ENCODE results near the gene FXYD1.

FXYD1 gene

DNA sequence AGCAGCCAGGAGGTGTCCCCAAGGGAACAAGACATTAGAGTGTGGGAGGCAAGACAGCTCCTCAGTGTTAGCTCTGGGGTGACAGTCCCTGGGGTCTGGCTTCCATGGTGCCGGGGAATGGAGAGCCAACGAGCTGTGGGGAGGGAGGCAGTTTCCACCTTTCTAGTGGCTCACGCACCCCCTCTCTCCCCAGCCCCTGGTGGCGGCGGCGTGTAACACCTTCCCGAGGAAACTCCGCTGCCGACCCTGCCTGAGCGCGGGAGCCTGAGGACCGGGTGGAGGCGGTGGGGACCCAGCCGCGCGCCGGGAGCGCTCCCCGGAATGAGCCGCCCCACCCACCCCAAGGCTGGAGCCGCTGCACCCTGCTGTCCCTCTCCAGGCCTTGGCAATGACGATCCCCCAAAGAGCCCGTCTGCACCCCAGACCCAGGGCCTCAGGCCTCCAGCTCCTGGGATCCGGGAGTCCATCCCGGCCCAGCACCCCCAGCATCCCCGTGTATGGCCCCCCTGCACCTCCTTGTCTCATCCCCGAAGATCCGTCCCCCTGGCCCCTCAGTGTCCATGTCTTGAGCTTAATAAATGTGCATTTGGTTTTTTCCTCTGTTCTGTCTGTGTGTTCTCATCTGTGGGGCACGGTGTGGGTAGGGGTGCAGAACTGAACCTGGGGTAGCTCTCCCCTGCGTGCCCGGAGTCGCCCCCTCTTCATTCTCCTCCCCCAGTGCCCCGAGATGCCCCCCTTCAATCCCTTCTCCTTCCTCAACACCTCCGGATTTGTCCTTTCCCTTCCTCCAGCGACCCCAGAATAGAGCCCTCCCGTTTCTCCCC lies 15.3 kb downstream of the FXYD1 start:
- peak overlapping the region; percentile 81 for H3K4me3 ChIP-seq (ENCODE audit: low read length)
- H2AFZ ChIP-seq (ENCODE audit: low read depth, low read length), result peak overlapping the region; percentile 87; the same call in 1 of the 2 replicates
- TF ChIP-seq, protein P1, sequence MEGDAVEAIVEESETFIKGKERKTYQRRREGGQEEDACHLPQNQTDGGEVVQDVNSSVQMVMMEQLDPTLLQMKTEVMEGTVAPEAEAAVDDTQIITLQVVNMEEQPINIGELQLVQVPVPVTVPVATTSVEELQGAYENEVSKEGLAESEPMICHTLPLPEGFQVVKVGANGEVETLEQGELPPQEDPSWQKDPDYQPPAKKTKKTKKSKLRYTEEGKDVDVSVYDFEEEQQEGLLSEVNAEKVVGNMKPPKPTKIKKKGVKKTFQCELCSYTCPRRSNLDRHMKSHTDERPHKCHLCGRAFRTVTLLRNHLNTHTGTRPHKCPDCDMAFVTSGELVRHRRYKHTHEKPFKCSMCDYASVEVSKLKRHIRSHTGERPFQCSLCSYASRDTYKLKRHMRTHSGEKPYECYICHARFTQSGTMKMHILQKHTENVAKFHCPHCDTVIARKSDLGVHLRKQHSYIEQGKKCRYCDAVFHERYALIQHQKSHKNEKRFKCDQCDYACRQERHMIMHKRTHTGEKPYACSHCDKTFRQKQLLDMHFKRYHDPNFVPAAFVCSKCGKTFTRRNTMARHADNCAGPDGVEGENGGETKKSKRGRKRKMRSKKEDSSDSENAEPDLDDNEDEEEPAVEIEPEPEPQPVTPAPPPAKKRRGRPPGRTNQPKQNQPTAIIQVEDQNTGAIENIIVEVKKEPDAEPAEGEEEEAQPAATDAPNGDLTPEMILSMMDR (IDR thresholded peaks at IDR 0.05; ENCODE audit: low read depth, low read length), result peak; percentile 46
- TF ChIP-seq EZH2phosphoT487 (IDR thresholded peaks at IDR 0.05; ENCODE audit: low read depth), result no peak
- peaks cover 19% of the 10 kb centered on the region for H3K36me3 ChIP-seq (replicated peaks; ENCODE audit: low read depth, low read length)
- peaks cover 12% of the 10 kb centered on the region for H3K27me3 ChIP-seq (ENCODE audit: low read depth, low read length)
- H3K79me2 ChIP-seq (ENCODE audit: low read length), result peaks cover 9% of the 10 kb centered on the region
- H3K4me1 ChIP-seq (ENCODE audit: low read length), result peaks cover 13% of the 10 kb centered on the region
- H4K20me1 ChIP-seq (ENCODE audit: insufficient read depth, low read length), result no peaks in the 10 kb centered on the region
- H3K9me3 ChIP-seq (ENCODE audit: insufficient read depth, low read length), result no peaks in the 10 kb centered on the region
- no peak overlapping the region for H3K27ac ChIP-seq (ENCODE audit: low read length)
- H3K4me2 ChIP-seq (ENCODE audit: low read length), result peak overlapping the region; percentile 94
- H3K9ac ChIP-seq (ENCODE audit: low read length), result peak overlapping the region; percentile 86

DNA sequence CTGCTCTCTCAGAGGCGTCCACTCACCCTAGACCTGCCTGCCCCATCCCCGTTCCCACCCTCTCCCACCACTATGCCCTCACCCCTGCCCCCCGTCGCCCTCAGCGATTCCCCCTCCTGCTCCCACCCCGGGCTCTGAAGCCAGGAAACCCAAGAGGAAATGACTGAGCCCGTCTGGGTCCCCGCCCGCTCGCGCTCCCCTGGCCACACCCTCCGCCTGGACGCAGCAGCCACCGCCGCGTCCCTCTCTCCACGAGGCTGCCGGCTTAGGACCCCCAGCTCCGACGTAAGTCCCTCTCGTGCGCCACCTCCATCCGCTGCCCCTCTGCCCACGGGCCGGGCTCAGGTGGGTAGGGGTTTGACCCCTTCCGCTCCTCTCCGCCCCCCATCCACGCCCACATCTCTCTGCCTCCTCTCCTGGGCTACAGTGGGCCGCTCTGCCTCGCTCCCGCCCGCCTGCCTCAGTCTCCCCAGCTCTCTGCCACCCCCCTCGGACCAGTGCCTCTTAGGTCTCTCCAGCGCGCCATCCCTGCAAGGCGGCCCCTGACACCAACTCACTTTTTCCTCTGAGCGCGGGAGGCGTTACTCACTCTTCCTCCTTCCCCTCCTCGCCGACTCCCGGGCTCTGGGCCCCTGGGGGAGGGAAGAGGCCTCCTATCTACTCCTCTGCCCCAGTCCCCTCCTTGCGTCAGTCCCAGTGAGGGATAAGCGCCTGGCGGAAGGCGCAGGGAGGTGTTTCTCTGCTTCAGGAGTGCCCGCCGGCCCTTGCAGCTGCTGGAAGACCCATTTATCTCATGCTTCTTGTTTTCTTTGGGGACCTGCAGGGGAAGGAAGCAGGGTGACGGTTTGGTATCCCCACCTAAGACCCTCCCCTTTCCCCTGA lies 16.1 kb downstream of the FXYD1 start, which contains the start of gene FXYD5:
Gene FXYD5 (plus strand): TSS at position 211 of the 882 bp plus-strand sequence. CDS start 816 bp downstream, outside the sequence.
- peaks cover 24% of the 10 kb centered on the region for H3K36me3 ChIP-seq (replicated peaks; ENCODE audit: low read depth, low read length)
- peak within 1 kb of the TSS; percentile 94 for H3K4me2 ChIP-seq (ENCODE audit: low read length)
- peak within 1 kb of the TSS; percentile 87 for H2AFZ ChIP-seq (ENCODE audit: low read depth, low read length)
- peaks cover 13% of the 10 kb centered on the region for H3K4me1 ChIP-seq (ENCODE audit: low read length)
- TF ChIP-seq, protein P1 (IDR thresholded peaks at IDR 0.05; ENCODE audit: low read depth, low read length), result no peak
- no peak for TF ChIP-seq EZH2phosphoT487 (IDR thresholded peaks at IDR 0.05; ENCODE audit: low read depth)
- H4K20me1 ChIP-seq (ENCODE audit: insufficient read depth, low read length), result no peaks in the 10 kb centered on the region
- peaks cover 9% of the 10 kb centered on the region for H3K79me2 ChIP-seq (ENCODE audit: low read length)
- H3K9me3 ChIP-seq (ENCODE audit: insufficient read depth, low read length), result no peaks in the 10 kb centered on the region
- H3K9ac ChIP-seq (ENCODE audit: low read length), result peak within 1 kb of the TSS; percentile 86
- H3K4me3 ChIP-seq (ENCODE audit: low read length), result peak within 1 kb of the TSS; percentile 81
- no peak within 1 kb of the TSS for H3K27ac ChIP-seq (ENCODE audit: low read length)
- peaks cover 12% of the 10 kb centered on the region for H3K27me3 ChIP-seq (ENCODE audit: low read depth, low read length)

DNA sequence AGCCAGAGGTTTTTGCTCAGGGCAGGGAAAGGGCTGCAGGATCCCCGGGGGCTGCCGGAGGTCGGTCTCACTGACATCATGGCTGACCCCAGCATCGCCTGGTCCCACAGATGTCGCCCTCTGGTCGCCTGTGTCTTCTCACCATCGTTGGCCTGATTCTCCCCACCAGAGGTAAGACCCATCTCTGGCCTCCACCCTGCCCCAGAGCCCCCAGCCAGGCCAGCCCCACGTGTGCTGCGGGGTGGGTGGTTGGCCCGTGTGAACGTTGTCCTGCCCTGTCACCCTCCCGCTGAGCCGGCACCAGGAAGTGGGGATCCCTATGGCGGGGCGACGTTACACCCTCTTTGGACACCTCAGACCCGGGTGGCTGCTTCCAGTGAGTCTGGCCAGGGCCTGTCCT lies 16.8 kb downstream of the FXYD1 start:
- H3K9ac ChIP-seq (ENCODE audit: low read length), result peak overlapping the region; percentile 86
- H3K27ac ChIP-seq (ENCODE audit: low read length), result no peak overlapping the region
- TF ChIP-seq, protein P1 (IDR thresholded peaks at IDR 0.05; ENCODE audit: low read depth, low read length), result no peak
- no peak for TF ChIP-seq EZH2phosphoT487 (IDR thresholded peaks at IDR 0.05; ENCODE audit: low read depth)

More for the DNA sequence above, 16.8 kb downstream of the FXYD1 start:
- peak overlapping the region; percentile 94 for H3K4me2 ChIP-seq (ENCODE audit: low read length)
- H2AFZ ChIP-seq (ENCODE audit: low read depth, low read length), result no peak overlapping the region
- no peaks in the 10 kb centered on the region for H3K9me3 ChIP-seq (ENCODE audit: insufficient read depth, low read length)
- H3K27me3 ChIP-seq (ENCODE audit: low read depth, low read length), result peaks cover 12% of the 10 kb centered on the region
- H3K4me3 ChIP-seq (ENCODE audit: low read length), result peak overlapping the region; percentile 81
- peaks cover 13% of the 10 kb centered on the region for H3K4me1 ChIP-seq (ENCODE audit: low read length)
- no peaks in the 10 kb centered on the region for H4K20me1 ChIP-seq (ENCODE audit: insufficient read depth, low read length)
- peaks cover 24% of the 10 kb centered on the region for H3K36me3 ChIP-seq (replicated peaks; ENCODE audit: low read depth, low read length)
- H3K79me2 ChIP-seq (ENCODE audit: low read length), result peaks cover 9% of the 10 kb centered on the region

Data from OCI-LY3 (cell line).